Stimulated activated CD8-positive, alpha-beta memory T cell treated with anti-CD3 and anti-CD28 coated beads, Interleukin-15, amount 100 ng/mL, for 4 hours (primary cell): ENCODE measurements around the gene PITPNC1.
"Not testable (repeated sequence)": the region's sequence is repeated elsewhere in the genome, so short reads cannot be mapped to it uniquely, and the experiment has no call there.

ENCODE experiments used
- DNase-seq, 2 donors: peaks; one replicate each; pipeline ENCODE4 v3.0.0-alpha.2; 2020; ENCODE audit warnings: low read depth in 2 of 2

The PITPNC1 gene

DNA sequence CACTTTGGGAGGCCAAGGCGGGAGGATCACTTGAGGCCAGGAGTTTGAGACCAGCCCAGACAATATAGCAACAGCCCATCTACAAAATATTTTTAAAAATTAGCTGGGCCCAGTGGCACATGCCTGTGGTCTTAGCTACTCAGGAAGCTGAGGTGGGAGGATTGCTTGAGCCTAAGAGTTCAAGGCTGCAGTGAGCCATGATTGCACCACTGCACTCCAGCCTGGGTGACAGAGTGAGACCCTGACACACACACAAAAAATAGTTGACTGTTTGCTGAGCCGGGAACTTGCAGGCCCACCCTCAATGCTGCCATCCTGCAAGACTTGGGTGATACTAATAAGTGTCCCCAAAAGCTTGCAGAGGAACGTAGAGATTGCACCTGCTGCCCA lies 271.8 kb downstream of the PITPNC1 start:
- DNase-seq = not testable (repeated sequence)

DNA sequence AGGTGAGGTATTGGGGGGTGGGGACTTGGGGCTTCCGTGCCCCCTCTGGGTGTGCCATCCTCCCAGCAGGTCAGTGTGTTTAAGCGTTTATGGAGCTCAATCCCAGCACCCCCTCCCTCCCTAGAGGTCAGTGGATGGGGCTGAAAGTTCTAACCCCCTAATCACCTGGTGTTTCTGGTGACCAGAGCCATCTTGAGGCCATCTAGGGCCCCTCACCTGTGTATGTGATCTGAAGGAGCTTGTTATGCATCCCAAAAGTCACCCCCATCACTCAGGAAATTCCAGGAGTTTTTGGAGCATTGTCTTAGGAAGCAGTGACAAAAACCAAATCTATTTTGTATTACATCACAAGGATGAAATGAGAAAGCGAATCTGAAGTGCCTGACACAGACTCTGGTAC lies 272.8 kb downstream of the PITPNC1 start:
- no peak for DNase-seq

DNA sequence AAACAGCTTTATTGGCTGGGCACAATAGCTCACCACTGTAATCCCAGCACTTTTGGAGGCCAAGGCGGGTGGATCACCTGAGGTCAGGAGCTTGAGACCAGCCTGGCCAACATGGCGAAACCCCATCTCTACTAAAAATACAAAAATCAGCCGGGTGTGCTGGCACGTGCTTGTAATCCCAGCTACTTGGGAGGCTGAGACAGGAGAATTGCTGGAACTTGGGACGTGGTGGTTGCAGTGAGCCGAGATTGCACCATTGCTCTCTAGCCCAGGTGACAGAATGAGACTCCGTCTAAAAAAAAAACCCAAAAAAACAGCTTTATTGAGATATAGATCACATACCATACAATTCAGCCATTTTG lies 274.1 kb downstream of the PITPNC1 start:
- DNase-seq = not testable (repeated sequence)

DNA sequence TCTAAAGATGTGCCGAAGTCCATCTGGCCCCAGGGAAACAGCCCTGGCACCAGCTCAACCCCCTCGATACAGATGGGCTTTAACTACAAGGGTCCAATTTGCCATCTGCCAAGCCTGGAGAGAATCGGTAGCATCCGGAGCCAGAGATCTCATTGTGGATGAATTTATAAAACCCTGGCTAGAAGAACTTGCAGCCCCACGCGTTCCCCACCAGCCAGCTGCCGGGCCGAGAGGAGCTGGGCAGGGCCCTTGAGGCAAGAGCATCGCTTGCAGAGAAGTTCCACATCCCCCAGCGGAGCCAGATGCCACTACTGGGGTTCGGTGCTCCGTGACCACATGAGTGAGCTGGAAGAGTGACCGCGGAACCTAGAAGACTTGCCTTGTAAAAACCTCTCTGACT lies 275.4 kb downstream of the PITPNC1 start:
- DNase-seq = no peak

DNA sequence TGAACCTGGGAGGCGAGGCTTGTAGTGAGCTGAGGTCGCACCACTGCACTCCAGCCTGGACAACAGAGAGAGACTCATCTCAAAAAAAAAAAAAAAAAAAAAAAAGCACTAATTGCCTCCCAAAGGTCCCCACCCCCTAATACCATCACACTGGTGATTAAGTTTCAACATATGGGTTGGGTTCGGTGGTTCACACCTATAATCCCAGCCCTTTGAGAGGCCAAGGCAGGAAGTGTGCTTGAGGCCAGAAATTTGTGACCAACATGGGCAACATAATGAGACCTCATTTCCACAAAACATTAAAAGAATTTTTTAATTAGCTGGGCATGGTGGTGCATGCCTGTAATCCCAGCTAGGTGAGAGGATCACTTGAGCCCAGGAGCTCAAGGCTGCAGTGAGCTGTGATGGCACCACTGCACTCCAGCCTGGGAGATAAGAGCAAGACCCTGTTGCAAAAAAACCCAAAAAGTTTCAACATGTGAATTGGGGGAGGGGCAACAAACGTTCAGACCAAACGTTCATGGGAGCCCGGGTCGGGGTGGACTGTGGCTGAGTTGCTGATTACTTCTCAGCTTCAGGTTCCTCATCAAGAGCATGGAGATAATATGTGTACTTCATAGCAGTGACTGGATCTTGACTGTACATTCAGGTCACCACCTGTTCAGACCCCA lies 278.5 kb downstream of the PITPNC1 start:
- no peak for DNase-seq

DNA sequence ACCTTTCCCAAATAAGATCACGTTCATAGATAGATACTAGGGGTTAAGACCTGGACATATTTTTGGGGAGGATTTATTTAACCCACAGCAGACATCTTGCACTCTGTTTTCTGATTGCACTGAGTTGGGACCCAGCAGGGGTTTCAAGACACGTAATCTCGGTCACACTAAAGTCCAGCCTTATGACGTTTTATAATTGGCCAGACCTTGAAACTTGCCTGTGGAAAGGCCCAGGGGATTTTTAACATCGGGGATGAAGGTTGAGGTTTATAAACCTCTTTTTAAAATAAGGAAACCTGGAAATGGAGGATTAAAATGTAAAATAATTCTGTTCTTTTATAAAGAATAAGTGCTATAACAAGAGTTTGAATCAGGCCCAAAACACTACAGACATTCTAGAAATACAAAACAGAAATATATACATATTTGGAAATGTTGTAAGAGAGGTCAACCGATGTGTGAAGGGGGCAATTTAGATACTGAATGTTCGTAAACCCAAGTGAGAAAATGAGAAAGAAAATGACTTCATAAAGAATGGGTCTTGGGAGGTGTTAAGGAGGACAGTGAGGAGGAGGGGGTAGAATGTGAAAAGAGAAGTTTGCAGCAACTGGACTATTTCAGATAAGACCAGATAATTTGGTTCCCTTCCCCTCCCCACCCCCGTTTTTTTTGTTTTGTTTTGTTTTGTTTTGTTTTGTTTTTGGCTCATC lies 279.6 kb downstream of the PITPNC1 start:
- no peak for DNase-seq

DNA sequence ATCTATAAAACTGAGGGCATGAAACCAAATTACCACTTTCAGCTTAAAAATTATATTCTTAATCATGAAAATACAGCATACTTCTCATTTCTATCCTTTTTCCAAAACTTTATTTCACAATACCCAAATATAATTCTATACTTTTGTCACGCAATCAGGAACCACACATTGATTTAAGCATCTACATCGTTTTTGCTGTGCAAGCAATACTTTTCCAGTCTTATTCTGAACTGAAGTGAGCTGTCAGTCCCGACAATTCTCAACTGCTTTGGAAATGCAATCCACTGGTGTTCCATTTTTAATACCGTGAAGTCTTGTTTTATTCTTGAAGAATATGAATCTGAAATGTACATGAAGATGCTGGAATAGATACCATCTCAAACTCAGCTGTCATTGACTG lies 280.5 kb downstream of the PITPNC1 start:
- DNase-seq = no peak

DNA sequence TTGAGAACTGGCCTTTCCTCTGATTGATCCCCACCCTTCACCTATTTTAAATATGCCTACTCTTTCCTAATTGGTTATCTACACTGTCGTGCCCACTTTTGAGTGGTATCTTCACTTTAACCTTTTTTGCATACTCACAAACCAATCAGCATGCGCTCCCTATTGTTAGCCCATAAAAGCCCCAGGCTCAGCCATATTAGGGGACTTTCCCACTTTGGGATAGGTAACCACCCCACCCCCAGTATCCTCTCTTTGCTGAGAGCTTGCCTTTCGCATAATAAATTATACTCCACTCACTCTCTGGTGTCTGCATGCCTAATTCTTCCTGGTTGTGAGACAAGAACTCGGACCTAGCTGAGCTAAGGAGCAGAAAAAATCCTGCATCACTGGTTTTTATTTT lies 281.2 kb downstream of the PITPNC1 start:
- DNase-seq = no peak

DNA sequence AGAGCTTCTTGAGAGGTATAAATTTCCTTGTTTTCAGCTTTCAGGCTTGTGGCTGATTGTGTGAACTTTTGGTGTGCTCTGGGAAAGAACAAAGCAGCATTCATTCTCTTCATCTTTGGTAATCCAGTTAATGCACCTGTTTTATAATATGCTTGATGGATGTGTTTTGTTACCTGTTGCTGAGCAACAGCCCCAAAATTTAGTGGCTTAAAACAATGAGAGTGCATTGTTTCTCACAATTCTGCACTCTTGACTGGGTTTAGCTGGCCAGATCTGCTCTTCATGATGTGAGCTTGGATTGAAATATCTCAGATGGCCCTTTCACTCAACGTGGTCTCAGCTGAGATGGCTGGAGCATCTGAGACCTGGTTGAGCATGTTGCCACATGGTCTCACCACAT lies 281.9 kb downstream of the PITPNC1 start:
- DNase-seq = no peak

DNA sequence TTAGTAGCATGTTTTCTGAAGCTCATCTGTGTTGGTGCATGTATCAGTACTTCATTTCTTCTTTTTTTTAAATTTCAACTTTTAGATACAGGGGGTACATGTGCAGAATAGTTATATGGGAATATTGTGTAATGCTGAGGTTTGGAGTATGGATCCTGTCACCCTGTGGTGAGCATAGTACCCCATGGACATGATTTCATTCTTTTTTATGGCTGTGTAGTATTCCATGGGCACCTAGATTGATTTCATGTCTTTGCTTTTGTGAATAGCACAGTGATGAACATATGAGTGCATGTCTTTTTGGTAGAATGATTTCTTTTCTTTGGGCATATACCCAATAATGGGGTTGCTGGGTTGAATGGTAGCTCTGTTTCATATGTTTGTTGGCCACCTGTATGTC lies 285.6 kb downstream of the PITPNC1 start:
- DNase-seq = no peak

DNA sequence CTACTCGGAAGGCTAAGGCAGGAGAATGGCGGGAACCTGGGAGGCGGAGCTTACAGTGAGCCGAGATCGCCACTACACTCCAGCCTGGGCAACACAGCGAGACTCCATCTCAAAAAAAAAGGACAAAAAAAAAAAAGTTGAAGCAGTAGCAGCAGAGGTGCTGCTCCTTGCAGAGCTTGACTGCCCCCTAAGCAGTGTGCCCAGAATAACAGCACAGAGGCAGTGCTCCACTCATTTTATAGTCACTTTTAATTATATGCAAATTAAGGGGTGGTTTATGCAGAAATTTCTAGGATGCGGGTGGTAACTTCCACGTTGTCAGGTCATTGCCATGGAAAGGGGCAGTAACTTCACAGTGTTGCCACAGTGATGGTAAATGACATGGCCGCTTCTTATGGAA lies 286.4 kb downstream of the PITPNC1 start:
- no peak for DNase-seq

DNA sequence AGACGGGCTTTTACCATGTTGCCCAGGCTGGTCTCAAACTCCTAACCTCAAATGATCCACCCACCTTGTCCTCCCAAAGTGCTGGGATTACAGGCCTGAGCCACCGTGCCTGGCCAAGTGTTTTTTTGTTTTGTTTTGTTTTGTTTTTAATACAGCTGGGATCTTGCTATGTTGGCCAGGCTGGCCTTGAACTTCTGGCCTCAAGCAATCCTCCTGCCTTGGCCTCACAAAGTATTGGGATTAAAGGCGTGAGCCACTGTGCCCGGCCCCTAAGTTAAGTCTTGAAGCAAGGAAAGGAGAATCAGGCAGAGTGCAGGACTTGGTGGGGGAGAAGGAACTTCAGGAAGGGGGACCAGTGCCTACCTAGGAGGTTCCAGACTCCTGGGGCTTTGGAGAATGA lies 288.9 kb downstream of the PITPNC1 start:
- no peak for DNase-seq

DNA sequence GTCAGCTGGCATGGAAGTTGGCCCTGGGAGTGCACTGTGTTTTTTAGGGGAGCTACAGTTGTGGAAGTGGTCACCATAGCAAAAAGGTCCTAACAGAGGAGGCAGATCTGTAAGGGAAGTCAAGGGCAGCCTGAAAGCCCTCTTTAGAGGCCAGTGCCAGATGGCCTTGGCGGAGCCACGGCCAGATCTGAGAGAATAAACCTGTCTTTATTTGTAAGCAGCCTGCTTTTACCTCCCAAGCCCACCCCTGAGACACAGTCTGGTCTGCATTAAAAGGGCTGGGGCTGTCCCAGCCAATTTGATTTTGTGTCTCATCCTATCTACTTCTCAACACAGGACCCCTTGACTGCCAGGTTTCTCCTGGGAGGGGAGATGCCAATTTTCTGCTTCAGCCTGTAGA lies 289.6 kb downstream of the PITPNC1 start:
- no peak for DNase-seq

DNA sequence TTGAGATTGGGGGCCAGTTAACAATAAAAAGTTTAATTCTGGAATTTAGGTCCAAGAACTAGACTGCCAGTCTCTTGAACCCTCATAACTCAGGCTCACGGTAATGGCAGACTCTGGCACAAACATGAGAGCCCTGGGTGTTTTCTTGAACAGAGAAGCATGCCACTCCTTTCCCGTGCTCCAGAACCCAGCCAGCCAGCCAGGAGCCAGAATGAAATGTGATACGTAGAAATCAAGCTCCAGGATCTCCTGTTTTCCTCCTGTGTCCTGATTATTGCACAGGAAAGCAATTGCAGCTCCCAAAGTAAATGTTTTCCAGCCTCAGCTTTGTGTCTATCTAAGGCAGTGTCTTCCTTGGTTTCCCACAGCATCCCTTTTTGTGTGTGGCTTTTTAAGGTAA lies 294.4 kb downstream of the PITPNC1 start:
- no peak for DNase-seq

DNA sequence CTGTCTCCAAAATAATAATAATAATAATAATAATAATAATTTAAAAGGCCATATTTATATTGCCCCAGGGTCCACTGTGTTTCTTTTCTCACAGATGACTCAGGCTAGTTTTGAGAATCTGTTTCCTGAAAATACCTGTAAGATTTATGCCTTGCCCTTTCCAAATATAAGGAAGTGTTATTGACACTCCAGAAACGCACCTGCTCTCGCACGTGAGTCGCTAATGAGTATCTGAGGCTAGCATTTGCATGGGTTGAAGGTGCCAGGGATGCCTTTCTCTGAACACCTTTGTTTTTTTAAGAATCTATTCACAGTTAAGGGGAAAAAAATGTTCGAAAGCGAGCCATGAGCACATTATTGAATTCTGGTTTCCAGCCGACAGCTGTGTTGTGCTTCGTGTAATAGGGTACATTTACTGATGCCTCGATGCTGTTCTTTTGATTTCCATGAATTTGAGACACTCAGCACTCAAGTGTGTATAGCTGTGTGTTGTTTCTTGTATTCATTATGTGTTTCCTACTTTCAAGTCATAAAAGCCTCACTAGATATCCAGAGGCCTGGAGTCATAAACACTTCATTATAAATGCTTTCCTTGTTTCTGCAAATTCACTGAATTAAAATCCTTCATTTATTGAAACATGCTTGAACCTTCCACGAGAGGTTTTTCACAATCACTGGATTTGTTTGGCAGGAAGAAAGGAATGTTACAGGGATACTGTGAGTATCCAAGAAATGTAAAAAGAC lies 295.7 kb downstream of the PITPNC1 start:
- no peak for DNase-seq

DNA sequence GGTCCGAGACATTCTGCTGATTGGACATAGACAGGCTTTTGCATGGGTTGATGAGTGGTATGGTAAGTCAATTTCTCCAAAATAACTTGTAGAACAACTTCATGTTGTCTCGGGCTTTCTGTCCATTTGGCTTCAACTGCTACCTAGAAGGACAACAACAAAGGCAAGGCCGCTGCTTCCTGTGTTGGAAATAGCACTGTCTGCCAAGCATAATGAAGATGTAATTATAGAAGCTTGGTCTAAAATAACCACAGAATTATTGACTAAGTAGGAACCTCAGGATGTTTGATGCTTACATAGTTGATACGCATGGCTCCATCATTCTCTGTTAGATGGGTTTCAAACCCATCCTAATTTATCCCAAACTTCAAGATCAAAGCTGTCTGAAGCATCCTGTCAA lies 298.4 kb downstream of the PITPNC1 start:
- DNase-seq = no peak

DNA sequence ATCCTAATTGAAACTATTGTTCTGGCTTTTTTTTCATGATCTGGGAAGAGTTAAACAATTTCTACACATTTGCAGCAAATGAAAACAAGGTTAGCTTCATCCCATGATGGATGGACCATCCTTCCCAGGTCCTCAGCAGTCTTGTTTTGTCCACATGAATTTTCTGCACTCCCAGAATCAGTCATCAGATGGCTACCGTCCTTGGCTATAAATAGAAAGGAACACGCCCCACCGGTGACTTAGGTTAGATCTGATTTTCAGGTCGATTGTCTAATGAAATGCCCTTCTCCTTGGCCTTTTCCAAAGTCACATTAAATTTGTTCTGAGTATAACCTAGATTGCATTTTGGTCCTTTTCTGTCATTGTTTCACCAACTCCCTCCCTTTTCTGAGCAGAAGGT lies 299.2 kb downstream of the PITPNC1 start:
- DNase-seq = no peak

DNA sequence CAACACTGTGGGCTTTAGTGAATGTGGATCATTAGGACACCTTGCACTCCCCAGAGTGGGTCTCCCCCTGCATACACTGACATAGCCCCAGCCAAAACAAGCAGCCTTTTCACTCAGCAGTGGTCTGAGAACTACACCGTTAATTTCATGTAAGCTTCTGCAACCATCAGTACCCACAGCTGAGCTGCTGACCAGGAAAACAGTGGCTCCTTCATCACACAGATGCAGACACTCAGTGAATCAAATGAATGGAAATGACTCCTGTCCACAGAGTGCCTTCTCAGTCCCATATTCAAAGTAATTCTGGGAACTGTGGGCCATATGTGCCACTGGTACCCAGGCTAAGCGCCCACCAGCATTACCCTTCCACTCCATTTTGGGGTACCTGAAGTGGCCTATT lies 301.3 kb downstream of the PITPNC1 start:
- no peak for DNase-seq

DNA sequence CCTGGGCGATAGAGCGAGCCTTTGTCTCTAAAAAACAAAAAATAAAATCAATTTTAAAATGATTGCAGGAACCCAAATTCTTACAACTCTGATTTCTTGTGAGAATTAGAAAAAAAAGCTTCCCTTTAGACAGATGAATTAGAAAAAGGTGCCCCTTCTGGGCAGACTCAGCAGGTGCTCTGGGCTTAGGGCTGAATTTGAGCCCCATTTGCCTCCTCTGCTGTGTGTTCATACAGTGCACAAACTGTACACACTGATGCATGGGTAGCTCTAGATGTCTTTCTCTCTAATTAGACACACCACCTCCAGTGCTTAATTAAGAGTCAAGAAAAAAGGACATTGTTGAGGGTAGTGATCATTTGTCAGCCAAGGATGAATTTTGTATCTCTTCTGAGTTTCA lies 302.1 kb downstream of the PITPNC1 start:
- no peak for DNase-seq

DNA sequence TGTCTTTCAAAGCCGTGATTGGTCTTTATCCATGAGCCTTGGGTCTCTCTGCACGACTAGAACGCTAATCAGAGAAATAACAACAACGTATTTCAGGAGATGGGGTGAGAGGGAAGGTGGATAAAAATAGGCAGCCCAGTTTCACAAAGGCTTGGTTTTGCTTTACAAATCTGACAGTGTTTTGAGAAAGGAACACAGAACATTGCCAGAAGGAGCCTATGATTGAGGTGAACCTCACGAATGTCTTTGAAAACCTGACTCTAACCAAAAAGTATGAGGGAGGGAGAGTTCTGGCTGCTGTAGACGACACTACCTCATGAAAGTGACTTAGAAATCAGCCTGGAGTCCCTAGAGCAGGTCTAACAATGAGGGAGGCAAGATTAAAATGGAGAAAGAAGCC lies 302.6 kb downstream of the PITPNC1 start:
- DNase-seq = no peak

DNA sequence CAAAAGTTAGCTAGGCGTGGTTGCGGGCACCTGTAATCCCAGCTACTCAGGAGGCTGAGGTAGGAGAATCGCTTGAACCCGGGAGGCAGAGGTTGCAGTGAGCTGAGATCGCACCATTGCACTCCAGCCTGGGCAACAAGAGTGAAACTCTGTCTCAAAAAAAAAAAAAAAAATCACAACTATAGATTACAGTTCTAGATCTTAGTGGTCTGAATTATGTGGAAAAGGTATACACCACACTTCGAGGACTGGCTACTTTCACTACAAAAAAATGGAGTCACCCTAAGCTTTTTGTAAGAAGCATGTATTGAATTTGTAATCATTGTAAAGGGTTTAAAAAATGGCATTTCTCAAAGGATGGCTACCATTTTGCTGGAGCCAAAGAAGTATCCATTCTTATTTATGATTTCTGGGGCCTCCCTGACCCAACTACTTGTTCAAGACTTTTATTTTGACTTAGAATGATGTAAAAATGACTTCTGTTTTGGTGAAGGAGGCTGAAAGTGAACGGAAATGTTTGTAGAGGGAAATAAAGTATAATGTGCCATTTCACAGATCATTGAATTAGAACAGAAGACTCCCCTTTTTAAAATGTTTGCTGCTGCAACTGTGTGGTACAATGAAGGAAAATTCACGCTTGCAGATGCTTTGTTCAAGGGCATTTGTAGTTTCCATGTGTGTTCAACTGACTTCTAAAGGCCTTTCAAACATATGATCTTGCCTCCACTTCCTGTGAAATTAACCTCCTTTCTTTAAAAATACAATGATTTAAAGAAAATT lies 303.6 kb downstream of the PITPNC1 start:
- no peak for DNase-seq

DNA sequence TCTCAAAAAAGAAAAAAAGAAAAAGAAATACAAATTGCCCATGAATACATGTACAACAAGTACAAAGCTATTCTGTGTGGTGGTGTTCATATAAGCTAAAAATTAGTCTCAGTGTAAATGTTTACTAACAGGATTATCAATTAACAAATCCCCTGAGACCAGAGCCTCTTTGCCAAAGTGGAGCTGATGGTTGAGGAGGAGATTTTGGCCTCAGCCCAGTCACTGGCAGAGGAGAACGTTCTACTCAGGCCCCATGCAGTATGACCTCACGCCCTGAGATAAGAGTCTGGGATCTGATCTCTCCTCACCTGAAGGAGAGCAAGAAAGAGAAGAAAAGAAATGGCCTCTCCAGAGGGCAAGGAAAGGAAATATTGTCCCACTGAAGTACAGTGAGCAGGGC lies 305.1 kb downstream of the PITPNC1 start:
- no peak for DNase-seq
